H1 (cell line): ENCODE results near the gene ERICH2. TPM values are rescaled to one million over a fixed set of nuclear protein-coding genes. Genes with fewer than 3 reads are reported as not detected.

Experiments used
- ASH2L ChIP-seq: fragments of 200-600, 300-600 bp; sonication (generic); IDR thresholded peaks from one replicate; pipeline ENCODE4 v1.7.1; 2017; ENCODE audit warnings: low read length
- BACH1 ChIP-seq: IDR thresholded peaks from 2 replicates; pipeline ENCODE4 v1.6.1; 2012; ENCODE audit warnings: low read length, improper control_type of control experiment
- MAFK ChIP-seq: IDR thresholded peaks from 2 replicates; pipeline ENCODE4 v1.6.1; 2012; ENCODE audit warnings: low read depth, mild to moderate bottlenecking, improper control_type of control experiment, low read length
- NANOG ChIP-seq: IDR thresholded peaks from 2 replicates; pipeline ENCODE4 v1.6.1; 2011; ENCODE audit warnings: low read length, low read depth, mild to moderate bottlenecking, inconsistent platforms; ENCODE audit not compliant: insufficient read depth, poor library complexity, severe bottlenecking
- POLR2A ChIP-seq, 2 experiments: IDR thresholded peaks; 1 replicate in 1 of 2; 2 replicates in 1 of 2; pipeline ENCODE4 v1.6.1; 2011; ENCODE audit warnings: low read depth in 2 of 2, low read length in 2 of 2, mild to moderate bottlenecking in 2 of 2; ENCODE audit errors: control extremely low read depth in 1 of 2
- polyA plus RNA-seq, 7 experiments: library from polyadenylated mRNA; depleted of rRNA in 3 of 7; stranded (reverse) in 5 of 7; unstranded in 2 of 7; fragments of >200 nt in 5 of 7; fragments of 200-250 nt in 2 of 7; gene quantifications; 1 replicate in 5 of 7; 2 replicates in 1 of 7; 4 replicates in 1 of 7; pipeline versions ENCODE4 v1.2.1 to v1.2.3, GENCODE V29; 2011 to 2013; ENCODE audit warnings: missing spikeins in 2 of 7, mixed read lengths in 2 of 7
- total RNA-seq: library from RNA; stranded (reverse); fragmentation: NEBNext Ultra II Directional; extraction: Animal tissue kit (Norgen Biotek cat#: 25700); gene quantifications from 2 replicates; pipeline ENCODE4 v1.2.1, GENCODE V29; 2021

Gene ERICH2
- total and polyA plus RNA-seq, 2 of the 8 experiments (the other 6 are each of a cell fraction or from before 2014, with no cell fraction given): 0.20 to 2.1 TPM

- TF ChIP-seq MAFK (no peak), ASH2L (no peak), BACH1 (no peak), POLR2A (IDR thresholded peaks at IDR 0.05; ENCODE audit: control extremely low read depth in 1 of 2, low read depth in 2 of 2, low read length in 2 of 2) (no peak), NANOG (no peak)
These were observed 54.4 kb downstream of the ERICH2 start (continued) for GRCh38 chr2:170824526-170825015.
